Measurements from ENCODE around the gene UBAP1.

DNA sequence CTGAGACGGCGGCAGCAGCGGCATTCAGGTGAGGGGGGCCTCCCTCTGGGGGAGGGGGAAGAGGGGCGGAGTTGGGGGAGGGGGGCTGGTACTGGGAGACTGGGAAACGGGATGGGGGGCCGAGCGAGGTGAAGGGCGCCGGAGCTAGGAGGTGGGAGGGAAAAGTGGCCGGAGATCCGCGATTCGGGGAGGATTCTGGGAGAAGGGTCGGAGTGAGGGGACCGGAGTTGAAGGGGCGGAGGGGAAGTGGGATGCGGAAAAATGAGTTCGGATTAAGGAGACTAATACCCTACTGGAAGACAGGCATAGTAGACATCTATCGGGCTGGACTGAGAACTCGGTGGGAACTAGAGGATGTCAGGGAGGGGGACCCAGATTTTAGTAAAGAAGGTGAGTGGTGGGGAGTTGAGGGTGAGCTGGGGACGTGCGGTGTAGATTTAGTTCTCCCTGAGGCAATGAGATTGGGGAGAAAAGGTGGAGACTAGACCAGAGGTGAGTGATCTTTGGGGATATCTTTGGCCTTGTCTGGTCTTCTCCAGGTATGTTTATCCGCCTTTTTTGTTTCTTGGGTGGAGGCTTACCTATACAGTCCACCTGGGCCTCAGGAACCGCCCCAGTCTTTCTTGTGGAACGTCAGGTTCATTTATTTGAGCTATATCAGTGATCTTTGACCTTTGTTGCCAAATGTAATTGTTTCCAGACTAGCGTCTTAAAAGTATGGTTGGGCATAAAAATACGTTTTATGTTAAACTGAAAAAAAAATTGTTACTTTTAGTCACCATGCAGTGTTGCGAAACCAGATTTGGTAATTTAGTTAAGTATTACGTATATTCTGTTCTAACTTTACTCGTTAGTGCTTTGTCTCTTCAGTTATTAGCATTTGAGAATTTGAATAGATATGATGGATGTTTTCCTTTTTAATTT is 632 bp downstream of the UBAP1 start:
- TF ChIP-seq POLR2A (IDR thresholded peaks at IDR 0.05; ENCODE audit: low read depth, low read length) (no peak), POLR2AphosphoS5 (IDR thresholded peaks at IDR 0.05; ENCODE audit: low read depth, low read length) (no peak)
